PC-3 (cell line): ENCODE data around the gene PRKCSH.

ENCODE experiments used
- CTCF ChIP-seq: fragments of 300-600 bp; sonication (generic); conservative IDR thresholded peaks from 2 replicates; pipeline ENCODE4 v1.5.1; 2017; ENCODE audit warnings: antibody characterized with exemption, low read depth, mild to moderate bottlenecking, low read length
- EZH2 ChIP-seq: fragments of 300-600 bp; sonication (generic); IDR thresholded peaks from one replicate; pipeline ENCODE4 v1.6.1; 2017; ENCODE audit warnings: antibody characterized with exemption, mild to moderate bottlenecking, low read length; ENCODE audit not compliant: unreplicated experiment

GRCh38 chr19:11404588-11405222 lies 30.7 kb upstream of the PRKCSH start:
- TF ChIP-seq CTCF = no peak
- no peak for TF ChIP-seq EZH2
